Endothelial cell of umbilical vein (primary cell): ENCODE data around the gene RINL. TPM values are rescaled to one million over a fixed set of nuclear protein-coding genes. Genes with fewer than 3 reads are reported as not detected.

Experiments used
- BruUV-seq: library from RNA; stranded (reverse); fragments of 400-500 nt; replicated peaks from 2 replicates; lab custom pipeline; 2021; lab: Mats Ljungman, UMichigan
- CTCF ChIA-PET: fragments of 300-600, 350-600 bp; sonication (Branson Sonifier 250); formaldehyde crosslinking; loops from one replicate; lab custom pipeline; 2021; ENCODE audit warnings: antibody characterized with exemption, inconsistent platforms; lab: Charles Lee
- POLR2A ChIA-PET: fragments of 300-600, 350-600 bp; sonication (Branson Sonifier 250); formaldehyde crosslinking; loops from one replicate; lab custom pipeline; 2021; ENCODE audit warnings: antibody characterized with exemption, inconsistent platforms; lab: Charles Lee
- DNase-seq: peaks from one replicate; pipeline ENCODE4 v3.0.0-alpha.2; 2011; ENCODE audit warnings: low read depth, low spot score
- FAIRE-seq: peaks from 2 replicates; lab custom pipeline; 2011; peaks lifted over from hg19 to GRCh38; lab: Jason Lieb, UNC
- H2AFZ ChIP-seq: 2 replicates; pipeline ENCODE4 v1.6.0; 2012; ENCODE audit warnings: low read depth, low read length, control low read depth, inconsistent platforms
- H3K27ac ChIP-seq: 2 replicates; pipeline ENCODE4 v1.5.1; 2011; ENCODE audit warnings: low read depth, mild to moderate bottlenecking, control low read depth, low read length, moderate library complexity; ENCODE audit not compliant: insufficient read depth
- H3K27me3 ChIP-seq, 2 experiments: 2 replicates each; pipeline versions ENCODE4 v1.6.0 to v1.6.1; 2011; ENCODE audit warnings: low read length in 2 of 2, mixed read lengths in 1 of 2; ENCODE audit not compliant: control insufficient read depth in 2 of 2, insufficient read depth in 2 of 2
- H3K36me3 ChIP-seq, 2 experiments: 2 replicates in 1 of 2; 3 replicates in 1 of 2; pipeline ENCODE4 v1.5.1; 2011; ENCODE audit warnings: low read length in 2 of 2, mild to moderate bottlenecking in 1 of 2, moderate library complexity in 1 of 2; ENCODE audit not compliant: control insufficient read depth in 2 of 2, insufficient read depth in 2 of 2; ENCODE audit errors: extremely low read depth in 1 of 2
- H3K4me1 ChIP-seq: 3 replicates; pipeline ENCODE4 v1.5.1; 2011; ENCODE audit warnings: mild to moderate bottlenecking, low read length; ENCODE audit not compliant: control insufficient read depth, insufficient read depth; ENCODE audit errors: extremely low read depth
- H3K4me2 ChIP-seq: 2 replicates; pipeline ENCODE4 v1.6.1; 2011; ENCODE audit warnings: low read length, control low read depth, mixed read lengths; ENCODE audit not compliant: insufficient read depth
- H3K4me3 ChIP-seq, 3 experiments: fragments of 200-600 bp in 1 of 3; sonication (generic), shearing (Covaris generic) in 1 of 3; replicated peaks in 1 of 3; 2 replicates each; pipeline ENCODE4 v1.5.1; 2011 to 2016; ENCODE audit warnings: control low read depth in 3 of 3, low read length in 3 of 3, mild to moderate bottlenecking in 2 of 3, inconsistent platforms in 1 of 3, low read depth in 1 of 3, moderate library complexity in 1 of 3; ENCODE audit not compliant: insufficient read depth in 1 of 3
- H3K79me2 ChIP-seq: 2 replicates; pipeline ENCODE4 v1.6.0; 2012; ENCODE audit warnings: low read length, inconsistent platforms; ENCODE audit not compliant: control insufficient read depth, insufficient read depth
- H3K9ac ChIP-seq: replicated peaks from 2 replicates; pipeline ENCODE3; 2011; ENCODE audit warnings: low read length, control low read depth; ENCODE audit not compliant: insufficient read depth; ENCODE audit errors: extremely low read depth
- H3K9me1 ChIP-seq: replicated peaks from 3 replicates; pipeline ENCODE4 v1.6.0; 2011; ENCODE audit warnings: mild to moderate bottlenecking, low read length; ENCODE audit not compliant: control insufficient read depth, insufficient read depth; ENCODE audit errors: extremely low read depth
- H3K9me3 ChIP-seq: replicated peaks from 2 replicates; pipeline ENCODE4 v1.5.1; 2012; ENCODE audit warnings: low read length, inconsistent platforms; ENCODE audit not compliant: control insufficient read depth, insufficient read depth
- H4K20me1 ChIP-seq: replicated peaks from 2 replicates; pipeline ENCODE3; 2011; ENCODE audit warnings: mild to moderate bottlenecking, low read length; ENCODE audit not compliant: control insufficient read depth, insufficient read depth; ENCODE audit errors: extremely low read depth
- EZH2 ChIP-seq: IDR thresholded peaks from 2 replicates; pipeline ENCODE4 v1.6.1; 2012; ENCODE audit warnings: borderline replicate concordance, low read depth, mild to moderate bottlenecking, moderate library complexity, low read length, inconsistent platforms; ENCODE audit not compliant: severe bottlenecking
- FOS ChIP-seq: IDR thresholded peaks from 2 replicates; pipeline ENCODE4 v1.6.1; 2011; ENCODE audit warnings: mild to moderate bottlenecking, low read length, moderate library complexity, borderline replicate concordance; ENCODE audit not compliant: insufficient read depth
- GATA2 ChIP-seq: IDR thresholded peaks from 2 replicates; pipeline ENCODE4 v1.7.0; 2011; ENCODE audit warnings: low read depth, mild to moderate bottlenecking, moderate library complexity, mixed read lengths, low read length; ENCODE audit not compliant: insufficient read length, insufficient read depth
- JUN ChIP-seq: IDR thresholded peaks from 2 replicates; pipeline ENCODE4 v1.6.1; 2011; ENCODE audit warnings: borderline replicate concordance, low read depth; ENCODE audit not compliant: insufficient read length, insufficient read depth
- MYC ChIP-seq: IDR thresholded peaks from one replicate; pipeline ENCODE4 v1.6.1; 2011; ENCODE audit warnings: mild to moderate bottlenecking, low read depth, low read length
- POLR2A ChIP-seq: IDR thresholded peaks from 2 replicates; pipeline ENCODE4 v1.6.1; 2012; ENCODE audit warnings: low read depth, mild to moderate bottlenecking, control low read depth, low read length
- POLR2AphosphoS5 ChIP-seq: IDR thresholded peaks from 2 replicates; pipeline ENCODE4 v1.6.1; 2012; ENCODE audit warnings: low read depth, mild to moderate bottlenecking, control low read depth, low read length, moderate library complexity; ENCODE audit not compliant: insufficient read depth
- dilution Hi-C: fragments of 300-500 bp; cut with MboI; formaldehyde crosslinking; loops from one replicate; pipeline ENCODE4 v1.15.0; 2019; ENCODE audit warnings: low sequenced_read_pairs; ENCODE audit not compliant: extremely low pct_ligation_motif_present
- intact Hi-C: fragments of 100-400 bp; cut with micrococcal nuclease; formaldehyde crosslinking; loops from one replicate; pipeline ENCODE4 v1.10.0; 2022
- polyA plus RNA-seq, 4 experiments: library from polyadenylated mRNA; depleted of rRNA in 3 of 4; stranded (reverse) in 3 of 4; unstranded in 1 of 4; fragments of >200 nt; gene quantifications; 2 replicates each; pipeline versions ENCODE4 v1.2.1 to v1.2.3, GENCODE V29; 2011 to 2012; ENCODE audit warnings: missing spikeins in 1 of 4
- total RNA-seq: library from RNA; stranded (reverse); gene quantifications from 2 replicates; pipeline ENCODE4 v1.2.3, GENCODE V29; 2021
- TF ChIP-seq, protein P1 (sequence below), 2 donors: IDR thresholded peaks; 1 replicate in 1 of 2; 2 replicates in 1 of 2; pipeline ENCODE4 v1.5.1; 2011; ENCODE audit warnings: low read length in 2 of 2, mild to moderate bottlenecking in 2 of 2, moderate library complexity in 2 of 2, control low read depth in 1 of 2, inconsistent platforms in 1 of 2, low read depth in 1 of 2; ENCODE audit not compliant: insufficient read depth in 1 of 2; ENCODE audit errors: extremely low read depth in 1 of 2
- TF ChIP-seq, protein P2 (sequence below): IDR thresholded peaks from 2 replicates; pipeline ENCODE4 v1.6.1; 2011; ENCODE audit not compliant: insufficient read depth, insufficient read length

Gene RINL
- total and polyA plus RNA-seq, 2 donors (not counting 3 experiments of a cell fraction or from before 2014, with no cell fraction given), result 5.3 to 10.1 TPM

- Histone ChIP-seq H3K9me3 (no peaks in the 10 kb centered on the region), H2AFZ (no peak overlapping the region), H3K4me3 (no peak overlapping the region), H3K4me1 (no peaks in the 10 kb centered on the region), H3K27ac (no peak overlapping the region), H3K36me3 (peaks cover 0 to 21% of the 10 kb centered on the region in 2 experiments), H3K9ac (no peak overlapping the region), H3K9me1 (no peaks in the 10 kb centered on the region), H3K79me2 (no peaks in the 10 kb centered on the region), H3K4me2 (no peak overlapping the region), H3K27me3 (no peaks in the 10 kb centered on the region), H4K20me1 (no peaks in the 10 kb centered on the region)
- POLR2A ChIA-PET, result interaction anchor here (0.7 kb wide), 1 partner anchor 9 kb away, joined by 3 read pairs; the partner anchor contains the start of gene NFKBIB
- DNase-seq (no peak), FAIRE-seq (no peak)
- intact Hi-C loops (no loop called here), dilution Hi-C loops (no loop called here)
- no peak for TF ChIP-seq MYC
- TF ChIP-seq POLR2A, result no peak
- TF ChIP-seq, protein P1, sequence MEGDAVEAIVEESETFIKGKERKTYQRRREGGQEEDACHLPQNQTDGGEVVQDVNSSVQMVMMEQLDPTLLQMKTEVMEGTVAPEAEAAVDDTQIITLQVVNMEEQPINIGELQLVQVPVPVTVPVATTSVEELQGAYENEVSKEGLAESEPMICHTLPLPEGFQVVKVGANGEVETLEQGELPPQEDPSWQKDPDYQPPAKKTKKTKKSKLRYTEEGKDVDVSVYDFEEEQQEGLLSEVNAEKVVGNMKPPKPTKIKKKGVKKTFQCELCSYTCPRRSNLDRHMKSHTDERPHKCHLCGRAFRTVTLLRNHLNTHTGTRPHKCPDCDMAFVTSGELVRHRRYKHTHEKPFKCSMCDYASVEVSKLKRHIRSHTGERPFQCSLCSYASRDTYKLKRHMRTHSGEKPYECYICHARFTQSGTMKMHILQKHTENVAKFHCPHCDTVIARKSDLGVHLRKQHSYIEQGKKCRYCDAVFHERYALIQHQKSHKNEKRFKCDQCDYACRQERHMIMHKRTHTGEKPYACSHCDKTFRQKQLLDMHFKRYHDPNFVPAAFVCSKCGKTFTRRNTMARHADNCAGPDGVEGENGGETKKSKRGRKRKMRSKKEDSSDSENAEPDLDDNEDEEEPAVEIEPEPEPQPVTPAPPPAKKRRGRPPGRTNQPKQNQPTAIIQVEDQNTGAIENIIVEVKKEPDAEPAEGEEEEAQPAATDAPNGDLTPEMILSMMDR (IDR thresholded peaks at IDR 0.05; ENCODE audit: extremely low read depth in 1 of 2, insufficient read depth in 1 of 2, low read depth in 1 of 2, low read length in 2 of 2), result no peak
- no peak for TF ChIP-seq JUN
- no peak for TF ChIP-seq FOS
- TF ChIP-seq, protein P2, sequence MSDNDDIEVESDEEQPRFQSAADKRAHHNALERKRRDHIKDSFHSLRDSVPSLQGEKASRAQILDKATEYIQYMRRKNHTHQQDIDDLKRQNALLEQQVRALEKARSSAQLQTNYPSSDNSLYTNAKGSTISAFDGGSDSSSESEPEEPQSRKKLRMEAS, result no peak
- TF ChIP-seq POLR2AphosphoS5, result no peak
- TF ChIP-seq GATA2, result no peak
- no peak for TF ChIP-seq EZH2
- BruUV-seq, result no TSS peak
- CTCF ChIA-PET, result no interaction called here
Measured at GRCh38 chr19:38908911-38909310, 30.8 kb upstream of the RINL start.
